NCI-H460 (cell line): ENCODE data around the gene ZNF750. TPM values are rescaled to one million over a fixed set of nuclear protein-coding genes. Genes with fewer than 3 reads are reported as not detected.

ENCODE experiments used
- DNase-seq: peaks from one replicate; pipeline ENCODE4 v3.0.0-alpha.2; 2016; ENCODE audit warnings: low read depth; ENCODE audit errors: extremely low read depth
- total RNA-seq: library from RNA; depleted of rRNA; stranded (reverse); fragments of >200 nt; shearing (Covaris generic); gene quantifications from 2 replicates; pipeline ENCODE4 v1.2.3, GENCODE V29; 2014

Gene ZNF750
- total RNA-seq, 1 experiment from 2014 or later = not detected

DNA sequence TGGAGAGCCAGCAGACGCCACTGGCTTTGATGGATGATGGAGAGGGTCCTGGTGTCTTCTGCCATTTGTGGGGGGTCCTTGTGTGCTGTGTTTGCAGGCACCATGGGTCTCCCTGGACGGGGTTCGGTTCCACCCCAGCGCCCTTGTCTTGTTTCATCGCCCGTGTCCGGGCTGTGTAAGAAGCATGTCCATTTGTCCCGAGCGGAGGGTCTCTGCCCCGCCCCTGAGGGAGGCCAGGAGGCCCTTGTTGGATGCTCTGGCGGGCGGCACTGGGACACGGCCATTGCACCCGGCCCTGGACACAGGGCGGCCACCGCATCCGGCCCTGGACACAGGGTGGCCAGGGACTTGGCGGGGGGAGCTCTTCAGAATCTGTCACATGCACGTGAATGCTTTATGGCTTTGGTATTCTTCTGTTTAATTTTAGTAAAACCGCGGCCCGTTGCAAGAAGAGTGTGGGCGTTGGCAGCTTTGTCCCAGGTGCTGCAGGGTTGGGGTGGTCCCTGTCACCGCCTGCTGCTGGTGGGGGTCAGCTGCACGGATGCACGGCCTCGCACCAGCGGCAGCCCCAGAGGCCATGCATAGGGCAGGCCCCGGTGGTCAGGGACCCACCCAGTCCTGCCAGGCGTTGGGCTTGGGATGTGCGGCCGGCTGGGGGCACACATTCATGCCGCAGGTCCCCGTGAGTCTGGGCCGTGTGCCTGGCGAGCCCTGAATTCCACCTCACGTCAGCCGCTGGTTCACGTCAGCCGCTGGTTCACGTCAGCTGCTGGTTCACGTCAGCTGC, 21.0 kb upstream of the ZNF750 start:
- DNase-seq = no peak

DNA sequence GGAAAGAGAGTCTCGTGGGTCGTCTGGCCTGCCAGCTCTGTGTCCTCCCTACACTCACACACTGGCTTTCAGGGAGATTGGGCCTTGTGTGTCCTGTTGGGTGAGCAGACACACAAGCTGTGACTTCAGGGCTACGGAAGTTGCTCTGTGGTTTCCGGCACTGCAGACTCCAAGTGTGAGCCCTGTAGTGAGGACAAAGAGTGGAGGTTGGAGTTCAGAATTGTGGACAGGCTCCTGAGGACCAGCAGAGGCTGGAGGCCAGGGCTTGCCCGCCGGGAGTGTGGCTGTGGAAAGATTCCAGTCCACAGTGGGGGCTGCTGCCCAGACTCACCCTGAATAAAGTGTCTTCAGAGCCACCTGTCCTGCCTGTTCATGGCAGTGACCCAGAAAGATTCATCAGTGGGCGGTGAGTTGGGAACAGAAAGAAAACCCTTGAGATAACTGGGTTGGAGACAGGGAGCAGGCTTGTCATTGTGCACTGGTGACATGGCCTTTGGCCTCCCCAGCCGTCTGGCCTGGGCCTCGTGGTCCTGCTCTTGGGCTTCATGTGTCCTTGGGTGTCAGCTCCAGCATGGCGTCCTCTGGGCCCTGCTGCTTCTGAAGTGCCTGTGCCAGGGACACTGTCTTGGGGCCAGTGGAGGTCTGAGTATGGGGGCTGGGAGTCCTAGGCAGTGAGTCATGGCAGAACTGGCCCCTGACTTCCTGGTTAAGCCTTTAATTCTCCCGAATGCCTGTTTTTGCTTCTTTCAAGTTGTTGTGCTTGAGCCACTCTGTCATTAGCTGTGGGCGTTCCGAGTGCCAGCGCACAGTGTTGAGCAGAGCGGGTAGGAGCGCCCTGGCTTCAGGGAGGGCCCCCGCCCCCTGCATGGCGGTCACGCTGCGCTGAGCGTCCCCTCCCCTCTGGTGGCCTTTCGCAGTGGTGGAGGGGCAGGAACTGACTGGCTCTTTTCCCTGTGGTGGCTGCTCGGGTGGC, 19.9 kb upstream of the ZNF750 start:
- DNase-seq = no peak

- no peak for DNase-seq
These were observed 18.7 kb upstream of the ZNF750 start for GRCh38 chr17:82858376-82859126.

DNA sequence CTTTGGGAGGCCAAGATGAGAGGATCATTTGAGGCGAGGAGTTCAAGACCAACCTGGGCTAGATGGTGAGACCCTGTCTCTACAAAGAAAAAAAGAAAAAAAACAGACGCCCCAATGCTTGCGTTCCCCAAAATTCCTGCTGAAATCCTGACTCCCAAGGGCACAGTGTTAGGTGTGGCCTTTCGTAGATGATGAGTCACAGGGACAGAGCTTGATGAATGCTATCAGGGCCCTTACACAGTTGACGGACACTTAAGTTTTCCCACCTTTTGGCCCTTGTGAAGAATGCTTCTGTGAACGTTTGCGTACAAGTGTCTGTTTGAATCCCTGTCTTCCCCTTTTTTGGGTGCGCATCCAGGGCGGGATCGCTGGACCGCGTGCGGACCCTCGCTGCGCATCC, 16.5 kb upstream of the ZNF750 start:
- DNase-seq = no peak

DNA sequence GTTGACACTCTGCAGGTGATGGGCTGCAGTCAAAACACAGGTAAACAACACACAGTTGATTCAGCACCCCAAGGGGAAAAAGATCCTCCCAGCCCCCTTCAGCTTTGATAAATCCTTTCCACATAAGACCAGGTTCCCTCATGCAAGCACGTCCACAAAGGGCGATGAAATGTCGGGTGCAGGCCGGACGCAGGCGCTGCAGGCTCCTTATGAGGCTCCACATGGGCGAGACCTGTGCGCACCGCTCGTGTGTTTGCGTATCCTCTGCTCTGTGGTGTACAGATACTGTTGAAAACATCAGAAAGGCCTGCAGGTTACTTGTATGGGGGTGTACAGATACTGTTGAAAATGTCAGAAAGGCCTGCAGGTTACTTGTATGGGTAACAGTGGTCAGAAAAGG, 14.4 kb upstream of the ZNF750 start:
- DNase-seq = no peak

- DNase-seq = no peak
These were observed 11.6 kb upstream of the ZNF750 start for GRCh38 chr17:82851381-82851780.

DNA sequence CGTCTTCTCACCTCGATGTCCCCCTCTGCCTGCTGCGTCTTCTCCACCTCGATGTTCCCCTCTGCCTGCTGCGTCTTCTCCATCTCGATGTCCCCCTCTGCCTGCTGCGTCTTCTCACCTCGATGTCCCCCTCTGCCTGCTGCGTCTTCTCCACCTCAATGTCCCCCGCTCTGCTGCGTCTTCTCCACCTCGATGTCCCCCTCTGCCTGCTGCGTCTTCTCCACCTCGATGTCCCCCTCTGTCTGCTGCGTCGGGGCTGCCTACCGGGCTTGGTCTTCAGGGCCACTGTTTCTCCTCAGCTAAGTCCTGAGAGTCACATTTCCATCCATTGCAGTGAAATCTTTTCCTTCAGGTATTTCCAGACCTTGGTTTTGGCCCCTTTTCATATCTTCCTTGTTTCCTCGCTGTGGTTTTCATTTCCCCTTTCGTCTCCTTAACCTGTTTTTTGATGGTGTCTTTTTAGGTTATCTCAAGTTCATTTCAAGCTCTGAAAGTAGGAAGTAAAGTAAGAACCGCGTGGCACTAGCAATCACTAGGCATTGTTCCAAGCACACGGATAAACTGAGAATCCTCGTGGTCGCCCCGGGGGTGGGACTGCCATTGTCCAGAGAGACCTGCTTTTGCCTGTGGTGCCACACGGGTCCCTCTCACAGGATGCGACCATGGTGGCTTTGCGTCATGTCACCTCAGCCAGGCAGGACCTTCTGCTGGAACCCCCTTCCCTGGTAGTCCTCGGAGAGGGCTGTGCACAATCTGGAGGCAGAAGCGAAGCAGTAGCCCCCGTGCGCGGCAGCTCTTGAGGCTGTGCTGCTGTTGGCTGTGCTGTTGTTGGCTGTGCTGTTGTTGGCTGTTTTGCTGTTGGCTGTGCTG, 9.5 kb upstream of the ZNF750 start:
- no peak for DNase-seq

DNA sequence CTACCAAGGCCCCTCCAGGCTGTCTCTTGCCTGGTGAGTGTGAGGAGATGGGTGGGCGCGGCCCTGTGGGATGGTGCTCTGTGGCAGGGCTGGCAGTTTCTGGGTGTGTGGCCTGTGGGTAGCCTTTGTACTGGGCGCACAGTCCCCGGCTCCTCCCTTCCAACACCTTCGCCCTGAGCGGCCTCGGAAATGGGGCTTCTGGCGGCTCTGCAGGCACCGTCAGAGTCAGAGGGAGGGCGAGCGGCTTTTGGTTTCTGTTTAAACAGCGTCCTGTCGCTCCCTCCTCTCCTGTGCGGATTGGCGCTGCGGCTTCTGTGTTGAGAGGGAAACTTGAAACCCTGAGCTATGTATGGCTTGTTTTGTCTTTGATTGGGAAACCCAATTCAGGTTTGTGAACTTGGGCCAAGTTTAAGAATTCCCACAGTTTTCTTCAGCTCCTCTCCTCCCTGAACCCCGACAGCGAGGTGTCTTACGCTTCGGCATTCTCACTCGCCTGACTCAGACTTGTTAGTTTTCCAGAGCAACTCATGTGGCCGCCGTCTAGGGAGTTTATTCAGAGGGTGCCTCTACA, 8.3 kb upstream of the ZNF750 start:
- DNase-seq = no peak

GRCh38 chr17:82846061-82846691, 6.4 kb upstream of the ZNF750 start:
- no peak for DNase-seq

DNA sequence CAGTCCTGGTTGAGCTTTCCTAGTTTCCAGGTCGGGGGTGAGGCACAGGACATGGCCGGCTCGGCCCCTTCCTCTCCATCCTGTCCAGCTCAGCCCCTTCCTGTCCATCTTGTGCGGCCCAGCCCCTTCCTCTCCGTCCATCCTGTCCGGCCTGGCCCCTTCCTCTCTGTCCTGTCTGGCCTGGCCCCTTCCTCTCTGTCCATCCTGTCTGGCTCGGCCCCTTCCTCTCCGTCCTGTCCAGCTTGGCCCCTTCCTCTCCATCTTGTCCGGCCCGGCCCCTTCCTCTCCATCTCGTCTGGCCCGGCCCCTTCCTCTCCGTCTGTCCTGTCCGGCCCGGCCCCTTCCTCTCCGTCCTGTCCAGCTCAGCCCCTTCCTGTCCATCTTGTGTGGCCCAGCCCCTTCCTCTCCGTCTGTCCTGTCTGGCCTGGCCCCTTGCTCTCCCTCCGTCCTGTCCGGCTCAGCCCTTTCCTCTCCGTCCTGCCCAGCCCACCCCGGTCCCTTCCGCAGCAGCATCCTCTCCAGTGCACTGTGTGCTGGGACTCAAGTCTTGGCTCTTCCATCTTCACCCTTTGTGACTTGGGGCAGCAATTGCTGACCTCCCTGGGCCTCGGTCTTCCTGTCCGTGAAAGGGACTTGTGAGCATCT, 5.5 kb upstream of the ZNF750 start:
- DNase-seq = no peak

DNA sequence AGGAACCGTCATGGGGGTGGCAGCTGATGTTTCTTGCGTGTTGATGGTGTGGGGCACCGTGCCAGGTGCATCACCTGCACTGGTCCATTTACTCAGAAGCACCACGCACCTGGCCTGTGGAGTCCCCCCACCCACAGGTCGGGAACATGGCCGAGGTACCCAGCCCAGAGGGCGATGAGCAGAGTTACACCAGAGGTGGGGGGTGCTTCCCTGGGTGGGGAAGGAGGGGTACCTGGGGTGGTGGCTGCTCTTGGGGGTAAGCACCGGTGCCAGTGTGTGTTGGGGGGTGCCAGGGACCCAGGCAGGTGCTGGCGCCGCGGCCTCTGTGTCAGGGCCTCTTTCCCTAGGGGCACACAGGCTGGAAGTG, 5.0 kb upstream of the ZNF750 start:
- no peak for DNase-seq

DNA sequence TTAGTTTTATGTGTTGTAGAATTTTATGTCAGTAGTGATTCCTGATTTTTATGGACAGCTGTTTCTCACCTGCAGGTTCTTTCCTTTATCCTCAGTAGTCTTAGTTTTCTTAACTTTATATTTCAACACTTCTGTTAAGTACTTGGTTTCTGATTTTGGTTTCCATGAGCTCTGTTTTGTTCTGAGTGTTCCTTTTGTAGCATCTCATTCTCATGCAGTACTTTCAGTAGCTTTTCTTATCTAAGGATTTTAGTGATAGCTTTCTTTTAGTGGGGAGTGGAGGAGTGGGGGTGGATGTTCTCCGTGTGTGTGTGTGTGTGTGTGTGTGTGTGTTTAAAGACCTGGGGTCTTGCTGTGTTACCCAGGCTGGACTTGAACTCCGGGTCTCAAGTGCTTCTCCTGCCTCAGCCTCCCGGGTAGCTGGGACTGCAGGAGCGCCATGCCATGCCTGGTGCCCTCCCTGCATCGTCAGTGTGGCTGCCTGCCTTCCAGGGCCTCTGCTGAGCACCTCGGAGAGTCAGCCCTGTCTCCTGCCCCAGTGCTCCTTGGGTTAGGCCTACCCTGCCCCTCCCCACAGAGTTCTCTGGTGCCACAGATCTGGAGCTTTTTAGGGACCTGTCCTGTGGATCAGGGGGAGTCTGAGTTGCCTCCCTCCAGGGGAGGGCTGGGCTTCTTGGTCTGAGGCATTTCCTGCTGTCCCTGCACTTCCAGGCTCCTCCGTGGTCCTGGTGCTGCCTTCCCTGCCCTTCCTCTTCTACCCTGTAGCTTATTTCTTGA, 4.3 kb upstream of the ZNF750 start:
- no peak for DNase-seq

GRCh38 chr17:82841921-82842596, 2.2 kb upstream of the ZNF750 start:
- DNase-seq = no peak

- DNase-seq = no peak
These were observed 609 bp upstream of the ZNF750 start for GRCh38 chr17:82840431-82840831.

DNA sequence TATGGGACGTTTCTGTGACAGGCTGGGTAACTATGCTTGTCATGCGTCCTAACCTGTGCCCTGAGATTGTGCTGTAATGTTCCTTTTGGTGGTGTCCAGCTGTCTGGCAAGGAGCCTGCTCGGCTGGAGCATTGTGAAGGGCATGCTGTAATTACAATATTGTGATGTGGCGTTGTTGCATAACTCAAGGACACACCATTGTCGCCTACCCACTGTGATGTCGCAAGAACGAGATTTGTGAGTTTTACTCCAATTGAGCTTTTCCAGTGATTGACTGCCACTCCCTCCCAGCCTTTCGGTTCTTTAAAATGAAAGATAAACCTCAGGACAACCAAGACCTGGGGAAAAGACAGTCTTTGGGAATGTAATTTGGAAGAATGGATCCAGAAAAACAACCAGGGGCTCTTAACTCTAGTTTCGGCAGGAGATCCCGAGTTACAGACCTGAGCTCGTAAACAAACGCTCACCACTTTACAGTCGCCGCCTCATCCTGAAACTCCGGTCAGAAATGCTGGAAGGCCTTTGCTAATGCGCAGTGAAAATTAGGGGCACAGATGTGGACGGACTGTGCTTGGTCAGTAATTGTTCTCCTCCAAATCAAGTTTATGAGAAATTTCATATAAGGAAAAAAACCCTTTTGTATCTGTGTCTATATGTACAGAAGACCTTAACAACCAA, 1.3 kb downstream of the ZNF750 start:
- no peak for DNase-seq

DNA sequence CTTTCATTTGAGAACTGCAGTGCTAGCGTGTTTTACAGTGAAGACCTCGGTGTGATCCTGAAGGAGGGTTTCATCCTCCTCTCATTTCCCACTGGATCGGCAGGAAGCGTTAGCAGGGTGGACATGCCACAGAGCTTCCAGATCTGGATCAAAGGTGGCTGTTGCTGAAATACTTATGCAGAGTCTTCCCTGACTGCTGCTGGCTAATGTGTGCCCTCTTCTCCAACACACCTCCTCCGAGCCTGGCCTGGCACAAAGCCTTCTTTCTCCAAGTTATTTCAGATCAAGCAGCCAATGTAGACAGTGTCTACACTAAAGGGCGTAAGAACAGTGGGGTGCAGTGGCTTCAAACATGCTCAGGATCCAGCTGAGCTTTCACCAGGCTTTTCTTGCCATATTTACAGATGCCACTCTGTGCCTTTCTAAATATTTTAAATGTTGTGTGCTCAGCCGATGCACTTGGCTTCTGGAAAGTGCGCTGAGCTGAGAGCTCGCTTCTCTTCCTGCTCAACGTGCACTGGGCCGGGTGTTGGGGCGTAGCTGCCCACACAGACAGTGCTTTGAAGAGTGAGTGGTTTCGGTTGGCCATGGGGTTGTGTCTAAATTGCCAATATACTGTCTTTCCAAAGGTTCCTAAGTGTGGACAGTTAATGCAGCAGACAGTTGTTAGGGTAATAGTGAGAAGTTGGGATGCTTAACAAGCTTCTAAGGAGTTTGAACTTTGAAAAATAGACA, 2.1 kb downstream of the ZNF750 start:
- no peak for DNase-seq
